HG03575 (cell line): Measurements from ENCODE around the gene GAB3.
"Not testable (repeated sequence)": the region's sequence is repeated elsewhere in the genome, so short reads cannot be mapped to it uniquely, and the experiment has no call there.

Experiments
- ATAC-seq: cut with Tn5 transposase; IDR thresholded peaks from one replicate; pipeline ENCODE4 v1.9.1; 2021; ENCODE audit not compliant: unreplicated experiment, insufficient number of reproducible peaks, low FRiP score; ENCODE audit errors: extremely low read depth

The GAB3 gene

GRCh38 chrX:154690438-154690837, 60.4 kb downstream of the GAB3 start:
- not testable (repeated sequence) for ATAC-seq

- ATAC-seq: not testable (repeated sequence)
Measured at GRCh38 chrX:154672084-154672483, 78.8 kb downstream of the GAB3 start.

GRCh38 chrX:154670848-154671247, 80.0 kb downstream of the GAB3 start:
- ATAC-seq: not testable (repeated sequence)

- ATAC-seq: no peak
Measured at GRCh38 chrX:154661899-154662298, 89.0 kb downstream of the GAB3 start.

GRCh38 chrX:154661170-154661569, 89.7 kb downstream of the GAB3 start:
- no peak for ATAC-seq

GRCh38 chrX:154660541-154660940, 90.3 kb downstream of the GAB3 start:
- no peak for ATAC-seq

- no peak for ATAC-seq
Measured at GRCh38 chrX:154658957-154659356, 91.9 kb downstream of the GAB3 start.

- ATAC-seq: no peak
Measured at GRCh38 chrX:154658187-154658586, 92.7 kb downstream of the GAB3 start.

GRCh38 chrX:154657226-154657805, 93.6 kb downstream of the GAB3 start:
- ATAC-seq: no peak

- ATAC-seq: no peak
Measured at GRCh38 chrX:154655786-154656185, 95.1 kb downstream of the GAB3 start.

GRCh38 chrX:154655346-154655745, 95.5 kb downstream of the GAB3 start:
- no peak for ATAC-seq

- ATAC-seq: no peak
Measured at GRCh38 chrX:154654925-154655324, 96.0 kb downstream of the GAB3 start.

- no peak for ATAC-seq
Measured at GRCh38 chrX:154654372-154654771, 96.5 kb downstream of the GAB3 start.

- ATAC-seq: not testable (repeated sequence)
Measured at GRCh38 chrX:154653413-154653812, 97.5 kb downstream of the GAB3 start, which contains the start of gene CTAG2. CTAG2 (minus strand) TSS chrX:154653579; CDS start chrX:154653515, 64 bp downstream.

- no peak for ATAC-seq
Measured at GRCh38 chrX:154653048-154653401, 97.9 kb downstream of the GAB3 start.

- ATAC-seq: no peak
Measured at GRCh38 chrX:154652311-154653047, 98.4 kb downstream of the GAB3 start.

GRCh38 chrX:154650221-154650510, 100.7 kb downstream of the GAB3 start:
- ATAC-seq: no peak

- ATAC-seq: no peak
Measured at GRCh38 chrX:154649503-154650220, 101.2 kb downstream of the GAB3 start.

- no peak for ATAC-seq
Measured at GRCh38 chrX:154648931-154649330, 101.9 kb downstream of the GAB3 start.

- not testable (repeated sequence) for ATAC-seq
Measured at GRCh38 chrX:154645745-154646378, 105.0 kb downstream of the GAB3 start.
